Fibroblast of skin of left biceps (primary cell): ENCODE measurements around the gene SPATS2L.
"Not testable (repeated sequence)": the region's sequence is repeated elsewhere in the genome, so short reads cannot be mapped to it uniquely, and the experiment has no call there.

Source experiments
- DNase-seq, 2 experiments: peaks; one replicate each; pipeline ENCODE4 v3.0.0-alpha.2; 2013; ENCODE audit warnings: low read depth in 2 of 2

Gene SPATS2L

DNA sequence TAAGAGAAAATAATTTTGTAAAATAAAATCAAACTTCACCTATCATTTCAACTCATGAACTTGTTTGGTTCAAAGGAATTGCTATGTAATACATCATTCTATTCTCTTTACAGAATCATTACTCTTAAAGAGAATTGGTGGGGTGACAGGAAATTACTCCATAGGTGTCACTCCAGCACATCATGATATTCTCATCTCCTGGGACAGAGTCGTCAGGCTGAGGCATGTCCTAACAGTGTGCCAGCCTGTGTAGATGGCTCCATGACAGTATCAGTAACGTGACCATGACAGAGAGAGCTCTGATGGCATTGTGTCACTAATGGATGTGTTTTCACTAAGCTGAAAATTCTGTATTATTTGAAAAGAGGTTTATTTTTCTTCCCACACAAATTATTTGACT lies 13.9 kb downstream of the SPATS2L start:
- no peak for DNase-seq

DNA sequence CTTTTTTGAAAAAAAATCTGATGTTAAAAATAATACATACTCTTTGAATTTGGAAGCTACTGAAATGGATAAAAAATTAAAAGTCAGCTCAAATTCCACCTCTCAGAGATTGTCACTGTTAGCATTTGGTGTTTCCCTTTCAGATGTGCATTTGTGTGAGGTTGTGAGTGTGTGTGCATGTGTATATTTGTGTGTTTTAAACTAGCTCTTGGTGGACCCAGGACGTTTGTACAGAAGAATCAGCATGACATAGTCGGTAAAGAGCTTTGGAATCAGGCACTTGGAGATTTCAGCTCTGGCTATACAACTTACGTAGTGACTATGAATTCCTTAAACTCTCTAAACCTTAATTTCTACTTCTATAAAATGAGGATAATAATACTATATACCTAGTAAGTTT lies 14.5 kb downstream of the SPATS2L start:
- no peak for DNase-seq

DNA sequence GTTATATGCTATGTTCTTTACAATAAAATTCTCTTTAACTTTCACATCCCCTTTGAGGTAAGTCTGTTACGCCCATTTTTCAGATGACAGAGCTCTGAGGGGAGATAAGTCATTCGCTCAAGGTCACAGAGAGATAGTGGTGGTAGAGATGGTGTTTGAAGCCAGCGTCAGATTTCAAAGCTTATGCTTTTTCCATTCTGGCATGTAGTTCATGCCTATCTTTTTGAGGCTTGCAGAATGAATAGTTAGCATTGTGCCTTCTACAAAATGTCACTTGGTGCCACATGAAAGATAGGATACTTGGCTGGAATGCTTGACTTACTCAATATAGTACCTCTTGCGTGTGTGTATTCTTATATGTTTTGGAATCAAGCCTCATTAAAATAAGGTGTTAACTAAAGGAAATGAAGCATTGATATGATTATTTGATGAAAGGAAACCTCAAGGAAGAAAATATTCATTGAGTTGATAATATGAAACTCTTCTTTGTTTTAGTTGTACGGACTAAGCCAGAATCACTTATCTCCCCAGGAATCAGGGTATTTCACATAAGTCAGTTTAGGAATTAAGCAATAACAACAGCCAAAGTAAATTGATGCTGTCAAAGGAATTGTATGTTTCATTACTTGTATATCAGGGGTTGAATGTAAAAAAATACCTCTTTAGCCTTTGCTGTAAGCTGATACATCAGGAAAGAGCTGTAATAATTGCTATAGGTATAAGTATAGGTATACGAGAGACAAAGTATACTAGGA lies 15.5 kb downstream of the SPATS2L start:
- no peak for DNase-seq

DNA sequence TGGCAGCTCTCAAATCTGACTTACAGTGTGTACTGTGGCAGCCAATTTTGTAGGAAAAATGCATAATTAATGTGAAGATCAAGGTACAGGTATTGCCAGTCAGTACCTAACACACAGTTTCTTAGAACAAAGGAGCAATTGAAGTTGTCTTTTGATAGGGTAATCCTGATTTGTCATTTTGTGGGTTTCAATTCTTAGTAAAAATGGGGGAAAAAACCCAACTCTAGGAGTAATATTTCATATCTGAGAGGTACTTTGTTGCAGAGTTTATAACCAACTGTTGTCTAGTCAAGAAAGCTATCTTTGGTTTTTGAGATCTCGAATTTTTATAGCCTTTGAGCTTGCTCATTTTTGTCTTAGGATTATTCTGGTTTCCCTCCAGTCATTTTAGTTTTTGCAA lies 16.1 kb downstream of the SPATS2L start:
- no peak for DNase-seq

DNA sequence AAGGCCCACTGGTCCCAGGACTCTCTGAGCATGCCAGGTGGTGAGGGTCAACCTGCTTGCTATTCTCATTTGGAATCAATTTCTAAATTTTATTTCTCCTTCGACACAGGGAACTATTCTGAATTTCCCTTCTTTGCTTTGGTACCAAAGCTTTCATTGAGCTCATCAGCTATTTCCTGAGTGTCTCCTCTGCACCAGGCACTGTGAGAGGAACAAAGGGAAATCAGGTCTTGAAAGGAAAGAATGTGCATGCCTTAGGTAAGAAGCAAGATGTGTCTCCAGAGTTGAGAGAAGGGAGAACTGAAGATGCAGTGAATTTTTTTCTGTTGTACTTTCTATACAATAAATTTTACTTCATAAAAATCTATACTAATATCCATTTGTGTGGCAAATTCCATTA lies 17.9 kb downstream of the SPATS2L start:
- DNase-seq: no peak

DNA sequence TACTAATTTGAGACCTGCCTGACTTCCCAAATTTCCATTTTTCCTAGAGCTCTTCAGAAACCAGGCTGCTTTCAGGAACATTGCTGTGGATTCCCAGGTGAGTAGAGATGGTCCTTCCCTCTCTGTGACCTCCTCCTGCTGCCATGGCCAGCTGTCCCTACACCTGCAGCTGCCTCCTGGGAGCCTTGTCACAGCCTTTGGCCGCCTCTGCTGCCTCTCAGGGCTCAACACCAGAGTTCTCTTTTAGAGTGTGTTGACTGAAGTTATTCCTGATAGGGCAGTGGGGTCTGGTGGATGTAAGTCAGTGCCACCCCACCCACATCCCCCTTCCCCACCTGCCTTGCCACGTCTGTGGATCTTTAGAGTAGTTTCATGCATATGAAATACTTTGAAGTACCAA lies 22.9 kb downstream of the SPATS2L start:
- no peak for DNase-seq

DNA sequence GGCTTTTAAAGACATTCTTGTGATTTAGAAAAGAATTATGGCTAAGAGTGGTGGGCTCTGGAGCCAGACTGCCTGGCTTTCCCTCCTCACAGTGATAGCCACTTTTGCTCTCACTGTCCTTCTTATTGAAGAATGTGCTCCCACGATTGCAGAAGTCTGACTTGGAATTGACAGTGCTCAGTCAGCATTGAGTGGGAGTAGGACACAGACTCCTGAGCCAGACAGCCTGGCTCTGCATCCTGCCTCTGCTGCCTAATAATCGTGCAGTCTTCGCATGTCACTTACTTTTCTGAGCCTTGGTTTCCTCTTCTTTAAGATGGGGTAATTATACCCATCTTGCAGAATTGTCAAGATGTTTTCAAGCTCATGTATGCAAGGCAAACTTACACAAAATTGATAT lies 23.3 kb downstream of the SPATS2L start:
- no peak for DNase-seq

DNA sequence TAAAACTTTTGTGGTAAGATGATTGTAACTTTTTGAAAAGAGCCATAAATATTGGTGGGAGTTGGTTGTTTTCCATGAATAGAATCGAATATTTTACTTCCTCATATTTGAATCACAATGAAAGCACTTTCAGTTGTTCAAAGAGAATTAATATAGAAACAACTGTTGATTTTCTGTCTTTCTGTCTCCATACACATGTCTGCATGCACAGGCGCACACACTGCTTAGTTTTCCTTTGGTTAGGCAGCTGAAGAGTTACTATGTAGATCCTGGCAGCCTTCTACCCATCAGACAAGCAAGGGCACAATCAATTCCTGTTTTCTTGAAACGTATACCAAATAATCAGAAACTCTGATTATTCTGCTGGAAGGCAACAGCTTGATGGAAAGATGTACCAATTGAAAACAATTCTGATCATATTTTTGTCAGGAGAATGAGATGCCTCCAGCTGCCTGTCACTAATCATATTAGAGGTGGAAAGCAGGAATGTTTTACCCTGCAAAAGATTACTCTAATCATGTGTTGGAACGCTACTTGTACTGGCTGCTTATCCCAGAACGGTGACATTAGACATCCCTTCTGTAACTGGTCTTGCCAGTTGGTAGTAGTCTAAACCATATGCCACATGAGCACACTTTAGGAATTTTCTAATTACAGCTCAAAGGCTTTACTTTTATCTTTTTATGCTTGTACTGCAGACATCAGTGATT lies 24.0 kb downstream of the SPATS2L start:
- DNase-seq: no peak

DNA sequence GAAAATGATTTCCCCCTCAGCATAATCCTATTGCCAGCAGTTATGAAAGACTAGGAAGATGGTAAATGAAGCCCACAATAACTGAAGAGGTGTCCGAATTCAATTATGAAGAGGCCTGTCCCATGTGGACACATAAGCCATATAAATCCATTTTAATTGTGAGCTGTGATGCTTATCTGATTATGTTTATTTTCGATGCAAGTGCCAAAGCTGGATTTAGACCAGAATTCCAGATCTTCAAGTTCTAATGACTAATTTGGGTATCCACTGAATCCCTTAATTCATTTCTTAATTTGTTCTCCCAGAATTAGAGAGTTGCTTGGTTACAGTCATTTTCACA lies 24.5 kb downstream of the SPATS2L start:
- no peak for DNase-seq

DNA sequence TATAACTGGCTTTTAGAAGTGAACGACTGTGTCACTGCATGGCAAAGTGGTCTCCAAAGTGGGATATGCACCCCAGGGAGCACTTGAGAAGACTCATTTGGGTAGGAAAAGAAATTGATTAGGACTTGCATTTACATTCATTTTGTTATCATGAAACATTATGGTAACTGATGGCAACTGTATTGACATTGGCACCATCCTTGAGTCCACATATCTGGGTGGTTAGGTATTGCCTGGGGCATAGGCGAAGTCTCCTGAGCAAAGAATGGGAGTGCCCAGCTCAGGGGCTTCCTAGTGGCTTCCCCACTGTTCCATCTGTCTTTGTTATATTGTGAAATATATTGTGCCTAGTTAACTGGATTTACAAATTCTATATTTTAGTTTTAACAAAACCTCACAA lies 29.2 kb downstream of the SPATS2L start:
- no peak for DNase-seq

DNA sequence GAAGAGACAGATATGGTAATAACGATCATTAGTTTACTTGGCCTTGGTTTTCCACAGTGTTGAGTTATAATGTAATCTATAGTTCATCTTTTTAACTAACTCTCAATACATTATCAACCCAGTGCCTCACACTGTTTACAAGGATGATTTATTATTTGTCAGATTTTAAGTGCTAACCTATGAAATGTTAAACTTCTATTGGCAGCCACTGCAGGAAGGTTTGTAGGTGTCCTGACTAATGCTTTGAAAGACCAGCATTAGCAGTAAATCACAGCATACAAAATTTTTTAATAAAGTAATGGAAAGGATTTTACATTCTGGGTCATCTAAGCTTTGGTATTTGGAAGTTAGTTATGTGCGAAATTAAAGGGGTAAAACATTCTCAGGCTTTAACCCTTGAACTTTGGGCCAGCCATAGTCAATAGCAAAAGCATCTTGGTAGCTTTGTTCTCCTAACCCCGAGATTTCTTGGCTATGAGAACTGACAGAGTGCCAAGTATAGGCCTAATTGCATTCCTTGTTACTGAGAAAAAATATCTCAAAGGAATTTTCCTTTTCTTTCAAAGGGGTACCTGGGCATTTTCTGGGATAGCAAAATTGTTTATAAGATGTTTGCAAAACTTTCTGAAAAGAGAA lies 30.6 kb downstream of the SPATS2L start:
- DNase-seq: no peak

DNA sequence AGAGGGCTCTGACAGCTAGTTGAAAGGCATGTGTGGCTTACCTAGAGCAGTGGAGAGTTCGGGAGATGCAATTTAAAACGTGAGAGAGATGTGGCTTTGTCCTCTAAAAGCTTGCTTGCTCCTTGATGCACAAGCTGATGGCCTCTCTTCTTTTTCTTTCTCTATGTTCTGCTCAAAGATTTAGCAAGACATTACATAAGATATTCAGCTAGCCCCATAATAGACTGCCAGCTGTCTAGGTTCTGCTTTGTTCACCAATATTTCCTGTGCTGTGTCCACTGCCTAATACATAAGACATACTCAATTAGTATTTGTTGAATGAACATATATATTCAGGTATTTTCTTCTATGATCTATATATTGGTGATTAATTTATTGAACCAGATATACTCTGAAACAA lies 31.1 kb downstream of the SPATS2L start:
- no peak for DNase-seq

DNA sequence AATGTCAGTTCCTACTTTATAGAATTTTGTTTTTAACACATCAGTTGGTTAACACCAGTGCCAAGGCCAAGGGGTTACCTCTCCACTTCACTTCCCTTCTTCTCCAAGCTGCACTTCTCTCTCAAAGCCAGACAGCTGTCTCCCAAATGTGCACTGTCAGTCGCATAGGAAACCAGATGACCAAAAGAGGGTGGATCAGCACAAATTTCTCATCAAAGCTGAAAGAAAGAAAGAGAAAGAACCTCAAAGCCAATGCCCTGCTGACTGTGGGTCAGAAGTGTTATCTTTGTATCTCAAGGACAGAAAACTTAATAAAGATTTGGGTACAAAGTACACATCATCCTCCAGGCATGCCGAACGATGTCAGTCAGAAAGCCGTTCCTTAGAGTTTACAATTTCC lies 32.2 kb downstream of the SPATS2L start:
- DNase-seq: no peak

DNA sequence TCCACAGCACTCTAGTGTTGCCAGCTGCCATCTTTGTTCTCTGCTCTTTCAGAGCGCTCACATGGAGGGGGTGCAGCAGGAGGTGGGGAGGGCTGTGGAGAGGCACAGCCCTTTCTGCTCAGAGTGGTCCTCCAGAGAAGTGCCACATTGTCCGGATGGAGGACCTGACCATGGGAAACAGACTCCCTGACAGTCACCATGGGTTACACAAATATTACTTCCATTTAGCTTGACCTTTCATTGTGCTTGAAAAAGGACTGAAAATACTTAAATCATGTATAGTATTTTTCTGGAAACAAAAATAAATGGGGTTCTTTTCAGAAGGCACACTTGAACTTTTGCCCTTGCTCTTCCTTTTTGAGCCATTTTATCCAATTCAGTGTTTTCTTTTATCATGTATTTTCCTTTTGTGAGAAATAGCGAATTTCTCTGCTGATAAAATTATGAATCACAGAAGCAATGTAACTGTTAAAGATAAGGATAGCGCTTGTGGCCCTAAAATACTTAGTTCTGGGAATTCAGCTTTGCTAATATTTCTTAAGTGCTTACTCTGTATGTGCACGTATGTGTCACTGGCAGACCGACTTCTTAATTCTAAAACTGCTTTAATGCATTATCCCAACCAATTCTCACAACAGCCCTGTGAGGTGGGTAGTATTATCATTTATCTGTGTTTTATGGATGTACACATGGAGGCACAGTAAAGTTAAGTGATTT lies 34.2 kb downstream of the SPATS2L start:
- DNase-seq: no peak

DNA sequence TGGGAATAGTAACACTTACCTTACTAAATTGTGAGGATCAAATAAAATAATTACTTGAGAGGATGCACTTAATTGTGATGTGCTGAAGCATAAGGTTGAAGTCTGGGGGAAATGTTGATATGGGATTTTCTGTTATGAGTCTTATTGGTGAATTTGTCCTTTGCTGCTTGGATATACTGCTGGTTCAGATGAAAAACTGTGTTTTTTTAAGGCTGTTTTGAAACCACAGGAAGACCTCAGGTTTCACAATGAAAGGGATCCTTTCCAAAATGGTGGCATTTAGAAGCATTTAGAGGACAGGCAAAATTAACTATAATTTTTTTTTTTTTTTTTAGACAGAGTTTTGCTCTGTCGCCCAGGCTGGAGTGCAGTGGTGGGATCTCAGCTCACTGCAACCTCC lies 34.9 kb downstream of the SPATS2L start:
- DNase-seq: no peak

DNA sequence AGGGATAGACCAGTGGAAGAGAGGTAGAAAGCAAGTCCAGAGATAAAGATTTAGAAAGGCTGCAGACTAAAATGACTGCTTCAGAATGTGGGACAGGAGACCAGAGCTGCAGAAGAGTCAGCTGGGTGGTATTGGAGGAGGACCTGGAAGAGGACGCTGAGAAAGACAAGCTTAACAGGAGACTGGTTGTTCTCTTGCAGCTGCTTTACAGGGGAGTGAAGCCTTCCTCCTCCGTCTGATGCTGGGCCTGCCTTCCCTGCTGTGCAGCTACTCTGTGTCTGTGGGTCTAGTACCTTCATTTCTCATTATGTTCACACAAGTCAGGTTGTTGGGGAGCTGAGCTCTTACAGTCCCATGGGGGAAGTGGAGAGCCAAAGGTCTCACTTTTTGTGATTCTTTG lies 35.7 kb downstream of the SPATS2L start:
- no peak for DNase-seq

DNA sequence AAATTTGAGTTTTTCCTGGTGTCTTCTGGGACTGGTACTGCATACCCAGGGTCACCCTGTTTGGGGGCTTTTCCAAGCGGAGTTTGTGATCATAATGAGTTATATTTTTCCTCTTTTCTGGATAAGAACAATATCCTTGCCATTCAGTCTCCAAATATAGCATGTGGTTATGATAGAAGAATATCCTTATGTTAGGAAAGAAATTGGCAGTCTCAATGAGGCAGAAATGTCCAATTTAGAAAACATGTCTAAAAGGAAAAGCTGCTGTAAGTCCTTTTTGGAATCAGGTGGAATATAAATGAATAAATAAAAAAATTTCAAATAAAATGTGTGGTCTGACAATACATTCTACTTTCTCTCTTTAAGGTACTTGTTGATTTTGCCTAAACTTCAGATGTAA lies 36.2 kb downstream of the SPATS2L start:
- DNase-seq: no peak

DNA sequence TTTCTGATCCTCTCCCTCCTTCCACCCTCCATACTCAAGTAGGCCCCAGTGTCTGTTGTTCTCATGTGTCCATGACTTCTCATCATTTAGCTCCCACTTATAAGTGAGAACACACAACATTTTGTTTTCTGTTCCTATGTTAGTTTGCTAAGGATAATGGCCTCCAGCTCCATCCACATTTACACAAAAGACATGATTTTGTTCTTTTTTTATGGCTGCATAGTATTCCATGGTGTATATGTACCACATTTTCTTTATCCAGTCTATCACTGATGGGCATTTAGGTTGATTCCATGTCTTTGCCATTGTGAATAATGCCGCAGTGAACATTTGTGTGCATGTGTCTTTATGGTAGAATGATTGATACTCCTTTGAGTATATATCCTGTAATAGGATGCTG lies 37.7 kb downstream of the SPATS2L start:
- DNase-seq: not testable (repeated sequence)

DNA sequence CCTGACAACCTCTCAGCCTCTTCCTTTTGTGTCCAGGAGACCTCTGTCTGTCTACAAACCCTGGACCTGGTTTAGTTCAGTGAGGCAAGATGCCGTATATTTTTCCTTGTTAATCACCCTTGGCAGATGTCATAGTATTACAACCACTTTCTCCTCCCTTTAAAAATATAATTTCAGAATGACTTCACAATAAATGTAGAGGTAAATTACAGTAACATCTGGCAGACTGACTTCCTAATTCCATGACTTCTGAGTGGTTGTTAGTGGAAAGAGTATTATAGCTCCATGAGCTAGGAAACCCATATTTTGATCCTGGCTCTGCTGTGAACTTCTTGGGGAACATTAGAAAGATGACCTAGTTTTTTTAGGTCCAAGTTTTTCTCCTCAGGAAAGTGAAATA lies 39.5 kb downstream of the SPATS2L start:
- DNase-seq: no peak

DNA sequence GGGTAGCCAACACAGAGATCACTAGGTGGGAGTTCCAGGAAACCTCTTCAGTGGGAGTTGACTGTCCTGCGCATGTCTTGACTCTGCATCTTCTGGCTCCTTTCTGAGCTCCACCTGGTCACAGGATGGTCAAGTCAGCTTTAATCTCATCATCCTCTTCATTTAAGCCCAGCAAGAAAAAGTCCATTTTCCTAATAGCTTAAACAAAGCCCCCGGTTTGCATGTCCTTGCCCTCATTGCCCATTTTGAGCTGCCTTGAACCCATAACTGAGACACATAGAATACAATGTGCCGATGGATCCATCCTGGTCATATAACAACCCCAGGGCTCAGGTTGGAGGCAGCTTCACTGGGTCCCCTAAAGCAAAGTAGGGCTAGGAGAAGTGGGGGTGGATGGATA lies 40.8 kb downstream of the SPATS2L start:
- DNase-seq: no peak

DNA sequence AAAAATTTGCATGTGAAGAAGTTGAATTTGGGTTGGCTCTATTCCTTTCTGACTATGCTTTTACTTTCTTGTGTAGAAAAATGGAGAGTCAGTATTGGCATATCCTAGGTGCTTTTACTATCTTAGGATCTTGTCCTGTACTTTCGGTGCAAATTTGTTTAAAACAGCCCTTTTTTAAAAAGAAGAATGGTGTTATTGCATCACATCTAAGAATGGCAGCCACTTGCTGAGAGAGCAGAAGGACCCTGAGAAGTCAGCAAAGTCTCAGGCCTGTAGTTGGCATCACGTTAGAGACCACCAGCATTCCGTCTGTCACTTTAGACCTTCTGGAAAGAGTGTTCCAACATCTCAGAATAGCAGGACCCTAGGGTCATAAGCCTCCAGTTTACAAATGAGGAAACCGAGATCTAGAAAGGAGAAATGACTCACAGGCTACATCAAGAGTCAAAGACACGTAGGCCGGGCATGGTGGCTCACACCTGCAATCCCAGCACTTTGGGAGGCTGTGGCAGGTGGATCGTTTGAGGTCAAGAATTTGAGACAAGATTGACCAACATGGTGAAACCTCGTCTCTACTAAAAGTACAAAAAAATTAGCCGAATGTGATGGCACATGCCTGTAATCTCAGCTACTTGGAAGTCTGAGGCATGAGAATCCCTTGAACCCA lies 42.5 kb downstream of the SPATS2L start:
- DNase-seq: no peak

DNA sequence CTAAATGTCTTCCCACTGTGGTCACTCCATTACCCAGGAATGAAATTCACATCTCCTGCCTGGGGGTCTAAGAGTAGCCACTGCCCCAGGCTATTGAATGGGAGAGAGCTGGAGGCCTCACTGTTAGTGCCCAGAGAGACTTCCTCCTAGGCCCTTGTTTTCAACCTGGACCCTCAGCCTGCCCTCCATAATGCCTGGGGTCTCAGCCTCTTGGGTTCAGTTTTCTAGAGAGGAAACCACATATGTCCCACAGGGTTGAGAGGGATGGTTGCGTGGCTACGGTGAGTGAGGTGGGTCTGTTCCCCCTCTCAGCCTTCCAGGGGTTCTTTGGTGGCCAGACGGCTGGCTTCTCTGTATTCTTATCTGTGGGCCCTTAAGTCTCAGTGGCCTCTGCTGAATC lies 43.4 kb downstream of the SPATS2L start:
- no peak for DNase-seq
